ENCODE results near the gene HSPH1. TPM values are rescaled to one million over a fixed set of nuclear protein-coding genes. Genes with fewer than 3 reads are reported as not detected.

The HSPH1 gene
- 100 to 1,000 TPM in 1 of 4 donors, 10 to 100 TPM in 3; 13.2 to 110 (median 25.9) TPM for total RNA-seq

- TF ChIP-seq CTCF (IDR thresholded peaks at IDR 0.05; ENCODE audit: low read depth), result no peak
These were observed at the start of gene HSPH1 for GRCh38 chr13:31161557-31162150. Gene HSPH1 (minus strand): TSS chr13:31161904. CDS start chr13:31161582, 322 bp downstream.

DNA sequence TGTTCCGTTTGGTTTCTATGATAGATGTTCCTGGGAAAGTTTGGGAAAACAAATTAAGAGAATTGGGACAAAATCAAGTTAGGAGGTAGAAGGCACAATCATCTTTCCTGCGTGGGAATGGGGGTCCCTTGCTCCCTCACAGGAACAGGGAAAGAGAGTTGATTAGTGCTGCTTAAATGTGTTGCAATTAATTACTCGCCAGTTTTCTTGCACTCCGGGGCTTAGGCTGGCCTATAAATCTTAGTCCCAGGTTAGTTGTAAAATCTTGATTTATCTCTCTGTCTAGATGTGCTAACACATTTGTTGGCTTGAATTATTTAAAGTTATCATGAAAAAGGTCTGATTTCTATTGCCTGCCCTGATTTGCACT, 48.1 kb upstream of the HSPH1 start:
- no peak for TF ChIP-seq CTCF (IDR thresholded peaks at IDR 0.05; ENCODE audit: low read depth)

DNA sequence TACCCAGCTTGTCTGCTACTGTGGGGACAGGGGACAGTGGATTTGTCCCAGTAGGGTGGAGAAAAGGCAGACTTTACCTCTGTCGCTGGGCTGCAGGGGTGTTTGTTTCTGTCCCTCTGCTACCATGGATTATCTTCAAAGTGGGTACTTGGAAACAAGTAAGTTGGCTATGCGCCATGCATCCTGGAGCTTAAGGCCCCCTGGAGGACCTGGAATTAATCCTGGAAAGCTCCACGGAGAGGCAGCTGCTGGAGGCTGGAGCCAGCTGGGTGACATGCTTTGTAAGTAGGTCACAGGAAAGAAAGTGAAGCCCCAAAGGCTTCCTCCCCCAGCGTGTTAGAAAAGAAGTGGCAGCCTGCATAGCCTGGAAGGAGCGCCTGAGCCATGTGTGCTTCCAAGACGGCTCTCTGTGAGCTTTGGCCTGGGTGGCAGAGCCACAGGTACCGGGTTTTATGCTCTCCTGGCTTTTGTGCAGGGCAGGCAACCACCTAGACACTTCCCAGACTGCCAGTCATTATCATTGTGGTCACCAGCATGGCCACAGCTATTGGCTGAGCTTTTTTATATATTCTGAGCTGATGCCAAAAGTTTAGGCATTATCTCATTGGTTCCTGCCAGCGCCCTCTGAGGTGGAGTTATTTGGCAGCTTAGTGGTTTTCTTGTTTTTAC, 47.6 kb upstream of the HSPH1 start:
- TF ChIP-seq CTCF (IDR thresholded peaks at IDR 0.05; ENCODE audit: low read depth), result no peak

- no peak for TF ChIP-seq CTCF (IDR thresholded peaks at IDR 0.05; ENCODE audit: low read depth)
These were observed 46.9 kb upstream of the HSPH1 start for GRCh38 chr13:31208559-31209122.

DNA sequence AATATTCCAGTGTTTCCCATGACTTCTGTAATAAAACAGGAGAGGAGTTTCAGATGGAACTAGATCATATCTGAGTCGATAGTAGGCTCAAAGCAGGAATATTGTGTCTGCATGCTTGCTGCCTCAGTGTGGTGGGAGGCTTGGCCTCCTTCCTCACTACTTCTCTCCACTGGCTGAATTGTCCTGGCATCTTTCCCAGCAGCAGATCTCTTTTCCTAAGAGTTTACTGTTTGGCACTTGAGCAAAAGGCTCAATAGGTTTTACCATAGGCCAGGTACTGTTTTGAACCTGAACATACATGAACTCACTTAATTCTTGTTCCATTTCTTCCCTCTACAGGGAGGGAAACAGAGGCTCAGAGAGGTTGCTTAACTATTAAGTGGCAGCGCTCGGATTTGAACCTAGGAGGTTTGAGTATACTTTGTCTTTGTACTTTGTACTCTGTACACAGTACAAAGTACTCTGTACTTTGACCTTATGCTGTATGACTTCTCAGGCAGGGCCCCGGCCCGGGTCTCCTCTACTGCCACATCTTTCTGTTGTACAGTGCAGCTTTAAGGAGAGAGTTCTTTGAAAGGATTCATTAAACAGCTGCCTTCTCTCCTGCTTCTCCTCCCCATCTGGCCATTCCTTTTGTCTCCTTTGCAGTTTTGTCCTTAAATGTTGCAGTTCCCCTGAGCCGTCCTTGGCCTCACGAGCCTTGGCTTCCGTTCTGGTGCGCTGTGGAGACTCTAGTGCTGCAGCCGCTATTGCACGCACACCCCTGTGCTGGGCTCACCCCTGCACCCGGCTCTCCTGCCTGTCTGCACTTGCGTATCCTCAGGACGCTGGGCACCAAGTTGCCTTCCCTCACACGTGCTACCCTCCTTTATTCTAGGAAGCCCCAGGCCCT, 46.2 kb upstream of the HSPH1 start:
- no peak for TF ChIP-seq CTCF (IDR thresholded peaks at IDR 0.05; ENCODE audit: low read depth)

GRCh38 chr13:31204592-31204991, 42.9 kb upstream of the HSPH1 start:
- no peak for TF ChIP-seq CTCF (IDR thresholded peaks at IDR 0.05; ENCODE audit: low read depth)

Data from subcutaneous adipose tissue (tissue), 4 donors.